HG02798 (cell line): ENCODE results near the gene CAT.

Experiments used
- ATAC-seq: cut with Tn5 transposase; IDR thresholded peaks from one replicate; pipeline ENCODE4 v1.9.1; 2021; ENCODE audit warnings: mild to moderate bottlenecking; ENCODE audit not compliant: unreplicated experiment, poor library complexity

Gene CAT

DNA sequence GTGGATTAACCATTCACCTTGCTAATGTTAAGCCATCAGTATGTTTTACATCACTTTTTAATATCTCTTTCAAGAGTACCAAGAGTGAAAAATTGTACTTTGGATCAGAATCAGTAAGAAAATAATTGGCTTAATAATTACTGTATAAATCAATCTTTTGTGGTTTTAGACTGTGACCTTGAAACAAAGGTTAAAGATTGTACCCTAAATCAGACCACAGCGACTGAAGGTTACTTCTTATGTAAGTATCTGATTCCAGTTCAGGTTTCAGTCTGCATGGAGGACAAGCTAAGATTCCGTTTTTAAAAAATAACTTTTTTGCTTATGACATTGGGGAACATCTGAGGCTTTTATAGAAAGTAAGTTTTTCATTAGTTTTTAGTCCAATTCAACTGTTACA is 18.9 kb downstream of the CAT start:
- ATAC-seq = no peak

DNA sequence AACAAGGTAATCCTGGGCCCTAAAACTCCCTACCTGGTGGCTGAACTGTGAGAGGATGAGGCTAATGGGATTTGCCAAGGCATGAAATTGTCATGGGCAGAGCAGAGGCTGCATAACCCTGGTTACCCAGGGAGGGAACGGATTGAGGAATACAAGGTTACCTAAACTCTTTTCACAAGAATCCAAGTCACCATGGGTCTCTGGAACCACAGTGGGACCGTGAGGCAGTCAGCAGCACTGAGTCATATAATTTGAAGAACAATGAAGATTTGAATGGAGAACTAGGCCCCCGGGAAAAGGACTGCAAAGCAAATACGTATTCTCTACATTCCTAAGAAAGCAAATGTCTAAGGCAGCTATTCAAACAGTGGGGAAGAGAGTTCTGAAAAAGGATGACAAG is 19.8 kb downstream of the CAT start:
- no peak for ATAC-seq

DNA sequence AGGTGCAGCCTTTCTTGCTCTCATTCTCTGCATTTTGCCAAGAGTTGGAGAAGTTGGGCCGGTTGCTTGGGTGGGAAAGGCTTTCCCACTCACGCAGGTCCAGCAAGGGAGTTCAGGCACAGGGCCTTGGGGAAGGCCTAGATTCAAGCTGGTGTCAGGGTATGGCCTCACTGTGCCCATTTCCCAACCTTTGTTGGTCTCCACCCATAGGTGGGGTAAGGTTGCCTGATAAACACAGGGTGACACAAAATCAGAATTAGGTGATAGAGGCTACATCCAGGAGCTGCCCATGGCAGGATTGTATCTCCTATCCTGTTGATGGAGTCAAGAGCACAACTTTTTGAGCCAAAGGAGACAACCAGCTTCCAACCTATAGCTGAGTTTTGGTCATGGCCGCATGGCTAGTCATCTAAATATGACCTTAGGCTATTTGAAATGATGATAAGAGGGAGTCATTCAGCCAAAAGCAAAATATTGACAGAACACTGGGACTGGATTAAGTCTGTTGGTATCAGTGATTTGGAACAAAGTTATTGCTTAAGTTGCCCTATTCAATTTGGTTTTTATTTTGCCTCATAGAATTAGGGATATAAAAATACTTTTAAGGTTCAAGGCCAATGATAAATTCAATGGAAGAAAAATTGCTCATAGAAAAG is 20.9 kb downstream of the CAT start:
- no peak for ATAC-seq

DNA sequence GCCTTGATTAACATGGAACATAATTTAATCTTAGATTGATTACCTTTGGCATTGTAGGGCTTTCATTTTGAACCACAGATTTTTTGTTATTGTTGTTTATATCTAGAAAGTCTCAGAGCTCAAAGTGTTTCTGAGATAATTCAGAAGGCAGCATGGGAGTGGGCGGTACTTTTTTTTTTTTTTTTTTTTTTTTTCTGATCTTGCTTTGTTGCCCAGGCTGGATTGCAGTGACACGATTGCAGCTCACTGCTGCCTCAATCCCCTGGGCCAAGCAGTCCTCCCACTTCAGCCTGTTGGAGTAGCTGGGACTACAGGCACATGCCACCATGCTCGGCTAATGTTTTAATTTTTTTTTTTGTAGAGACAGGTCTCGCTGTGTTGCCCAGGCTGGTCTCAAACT is 21.5 kb downstream of the CAT start:
- ATAC-seq = no peak

DNA sequence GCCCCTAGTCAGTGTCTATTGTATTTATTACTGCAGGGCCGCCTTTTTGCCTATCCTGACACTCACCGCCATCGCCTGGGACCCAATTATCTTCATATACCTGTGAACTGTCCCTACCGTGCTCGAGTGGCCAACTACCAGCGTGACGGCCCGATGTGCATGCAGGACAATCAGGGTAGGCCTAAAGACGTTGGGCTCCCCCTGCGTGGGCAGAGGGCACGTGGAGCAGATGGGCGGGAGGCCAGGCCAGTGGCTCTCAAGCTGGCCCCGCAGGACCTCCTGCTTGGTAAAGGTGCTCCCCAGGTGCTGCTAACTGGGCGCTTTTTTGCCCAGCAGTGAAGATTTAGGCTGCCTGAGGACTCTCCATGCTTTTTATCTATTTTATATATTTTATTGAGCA is 22.5 kb downstream of the CAT start:
- no peak for ATAC-seq

DNA sequence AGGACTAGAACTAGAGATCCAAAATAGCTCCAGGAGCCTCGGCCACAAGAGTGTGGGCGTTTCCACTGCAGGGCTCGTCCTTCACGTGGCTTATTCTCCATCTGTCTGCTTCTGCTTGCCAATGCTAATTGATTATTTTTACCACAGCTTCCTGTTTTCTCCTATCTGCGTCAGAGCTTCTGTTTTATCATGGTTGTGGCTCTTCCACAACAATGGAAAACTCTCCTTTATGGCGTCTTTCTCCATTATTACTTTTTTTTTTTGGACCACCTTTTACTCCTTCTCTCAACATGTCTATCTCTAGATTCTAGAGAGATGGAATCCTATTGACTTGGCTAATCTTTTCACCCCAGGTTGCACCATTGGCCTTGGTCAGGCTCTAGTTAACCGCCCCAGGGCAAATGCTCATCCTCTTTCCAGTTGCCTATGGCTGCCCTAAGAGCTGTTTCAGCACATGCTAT is 25.9 kb downstream of the CAT start:
- ATAC-seq = no peak

DNA sequence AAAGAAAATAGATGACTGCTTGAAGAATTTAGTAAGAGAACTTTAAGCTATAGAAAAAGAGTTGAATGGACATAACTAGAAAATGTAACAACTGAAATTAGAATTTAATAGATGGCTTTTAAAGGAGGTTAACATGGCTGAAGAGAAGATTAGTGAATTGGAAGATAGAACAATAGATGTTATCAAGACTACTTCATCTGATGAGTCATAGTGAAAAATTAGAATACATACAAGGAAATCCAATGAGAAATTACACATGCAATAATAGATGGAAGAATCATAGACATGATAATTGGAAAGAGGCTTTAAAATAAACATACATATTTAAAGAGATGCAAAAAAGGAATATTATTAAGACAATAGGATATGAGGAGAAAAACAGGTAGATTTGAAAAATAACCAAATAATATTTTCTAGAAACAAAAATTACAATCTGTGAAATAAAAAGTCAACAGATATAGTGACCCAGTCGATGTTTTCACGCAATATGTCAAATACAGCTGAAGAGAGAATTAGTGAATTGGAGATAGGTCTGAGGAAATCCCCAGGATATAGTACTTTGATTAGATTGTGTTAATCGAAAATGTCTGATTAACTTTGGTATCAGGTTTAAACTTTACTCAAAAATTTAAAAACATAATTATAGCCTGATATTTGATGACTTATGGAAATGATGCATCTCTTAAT is 28.2 kb downstream of the CAT start:
- no peak for ATAC-seq

DNA sequence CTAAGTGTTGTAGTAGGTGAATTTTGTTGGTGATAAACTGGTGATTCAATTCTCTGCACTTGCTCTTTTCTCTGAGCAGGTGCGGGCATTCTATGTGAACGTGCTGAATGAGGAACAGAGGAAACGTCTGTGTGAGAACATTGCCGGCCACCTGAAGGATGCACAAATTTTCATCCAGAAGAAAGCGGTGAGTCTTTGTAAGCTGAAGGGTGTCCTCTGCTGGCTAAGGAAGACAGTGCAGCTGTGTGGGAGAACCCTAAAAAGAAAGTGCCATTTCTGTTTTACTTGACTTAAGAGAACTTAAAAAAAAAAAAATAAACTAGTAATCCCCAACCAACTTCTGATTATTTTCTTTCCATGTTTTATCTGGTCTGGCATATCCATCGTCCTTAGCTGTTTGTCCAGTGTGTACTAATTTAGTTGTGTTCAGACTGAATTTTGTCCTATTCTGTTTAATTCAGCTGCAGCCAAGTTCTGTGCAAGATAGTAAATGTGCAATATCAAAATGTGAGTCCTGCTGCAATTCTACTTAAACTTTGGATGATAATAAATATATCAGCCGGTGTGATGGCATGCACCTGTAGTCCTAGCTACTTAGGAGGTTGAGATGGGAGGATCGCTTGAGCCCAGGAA is 29.6 kb downstream of the CAT start:
- no peak for ATAC-seq

DNA sequence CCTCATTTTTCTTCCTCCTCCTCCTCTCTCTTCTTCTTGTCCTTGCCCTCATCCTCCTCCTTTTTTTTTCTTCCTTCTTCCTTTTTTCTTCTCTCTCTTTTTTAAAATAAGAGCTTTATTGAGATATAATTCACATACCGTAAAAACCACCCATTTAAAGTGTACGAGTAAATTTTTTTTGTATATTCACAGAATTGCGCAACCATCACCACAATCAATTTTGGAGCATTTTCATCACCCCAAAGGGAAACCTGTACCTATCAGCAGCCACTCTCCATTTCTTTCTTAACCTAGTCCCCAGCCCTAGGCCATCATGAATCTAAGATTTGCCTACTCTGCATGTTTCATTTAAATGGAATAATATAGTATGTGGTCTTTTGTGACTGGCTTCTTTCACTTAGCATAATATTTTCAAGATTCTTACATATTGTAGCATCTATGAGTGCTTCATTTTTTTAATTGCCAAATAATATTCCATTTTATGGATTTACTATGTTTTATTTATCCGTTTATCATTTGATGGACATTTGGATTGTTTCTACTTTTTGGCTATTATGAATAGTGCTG is 35.0 kb downstream of the CAT start:
- no peak for ATAC-seq

DNA sequence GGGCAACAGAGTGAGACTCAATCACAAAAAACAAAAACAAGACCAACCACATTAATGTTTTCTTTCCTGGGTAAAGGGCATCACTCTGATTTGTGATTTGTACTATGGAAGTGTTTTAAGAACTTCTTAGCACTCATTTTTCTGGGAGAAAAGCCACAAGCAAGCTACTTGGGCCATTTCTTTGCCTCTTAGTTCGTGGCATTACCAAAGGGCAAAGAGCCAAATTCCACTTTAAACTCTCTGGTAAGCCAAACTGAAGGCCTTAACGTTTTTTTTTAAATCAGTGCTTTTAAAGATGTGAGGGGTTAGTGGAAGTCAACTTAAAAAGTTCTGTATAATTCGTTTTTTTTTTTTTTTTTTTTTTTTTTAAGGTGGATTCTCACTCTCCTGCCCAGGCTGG is 36.9 kb downstream of the CAT start:
- ATAC-seq = no peak

DNA sequence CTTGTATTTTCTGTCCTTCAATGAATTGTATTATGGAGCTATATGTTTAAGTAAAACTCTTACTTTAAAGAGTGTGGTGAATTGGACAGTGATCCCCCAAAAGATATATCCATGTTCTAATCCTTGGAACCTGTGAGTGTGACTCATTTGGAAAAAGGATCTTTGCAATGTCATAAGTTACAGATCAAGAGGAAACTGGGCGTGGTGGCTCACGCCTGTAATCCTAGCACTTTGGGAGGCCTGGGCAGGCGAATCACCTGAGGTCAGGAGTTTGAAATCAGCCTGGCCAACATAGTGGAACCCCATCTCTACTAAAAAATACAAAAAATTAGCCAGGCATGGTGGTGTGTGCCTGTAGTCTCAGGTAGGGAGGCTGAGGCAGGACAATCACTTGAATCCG is 38.1 kb downstream of the CAT start:
- ATAC-seq = no peak

DNA sequence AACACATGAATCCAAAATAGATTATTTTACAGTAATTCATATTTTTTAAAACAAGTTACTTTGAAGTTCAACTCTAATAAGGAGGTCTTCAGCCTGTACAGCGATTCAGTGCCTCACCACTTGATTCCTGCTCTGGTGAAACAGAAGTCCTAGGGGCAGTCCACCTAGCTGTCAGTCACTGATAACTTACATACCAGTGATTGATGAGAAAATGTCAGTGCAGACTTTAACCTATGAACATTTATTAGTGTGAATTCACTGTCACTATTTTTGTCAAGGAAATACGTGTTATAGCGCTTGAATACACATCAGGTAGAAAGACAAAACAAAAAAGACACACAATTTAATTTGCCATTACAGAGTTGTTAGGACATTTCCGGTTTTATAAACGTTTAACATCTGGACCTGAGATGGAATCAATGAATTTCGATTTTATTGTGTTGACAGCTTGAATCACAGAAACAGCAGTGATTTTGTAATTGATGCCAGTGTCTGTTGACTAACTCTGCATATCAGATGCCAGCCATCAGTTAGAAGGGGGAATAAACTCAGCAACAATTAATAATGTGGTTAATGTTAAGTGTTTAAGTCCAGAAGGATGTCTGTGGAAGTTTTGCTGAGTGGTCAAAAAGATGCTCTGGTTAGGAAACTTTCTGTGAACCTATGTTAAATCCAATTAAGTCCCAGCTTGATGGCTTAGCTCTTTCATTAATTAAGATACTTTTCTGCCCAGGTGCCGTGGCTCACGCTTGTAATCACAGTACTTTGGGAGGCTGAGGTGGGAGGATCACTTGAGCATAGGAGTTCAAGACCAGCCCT is 40.3 kb downstream of the CAT start:
- ATAC-seq = no peak

DNA sequence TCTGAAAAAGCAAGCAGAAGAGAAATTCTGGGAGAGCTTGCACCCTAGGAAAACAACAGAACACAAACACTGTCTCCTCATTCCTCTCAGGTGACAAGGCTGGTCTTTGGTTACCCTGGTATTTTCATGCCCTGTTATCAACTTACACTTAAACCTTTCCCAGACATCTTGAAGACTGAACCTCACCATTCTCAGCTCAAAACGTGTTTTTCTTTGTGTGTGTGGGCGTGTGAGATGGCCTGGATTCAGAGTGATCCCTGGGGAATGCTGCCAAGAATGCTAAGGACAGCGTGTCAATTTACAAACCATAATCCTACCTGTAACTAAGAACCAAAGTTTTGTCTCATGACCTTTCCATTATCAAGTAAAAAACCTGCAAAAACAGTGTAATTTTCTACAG is 41.6 kb downstream of the CAT start:
- ATAC-seq = no peak

DNA sequence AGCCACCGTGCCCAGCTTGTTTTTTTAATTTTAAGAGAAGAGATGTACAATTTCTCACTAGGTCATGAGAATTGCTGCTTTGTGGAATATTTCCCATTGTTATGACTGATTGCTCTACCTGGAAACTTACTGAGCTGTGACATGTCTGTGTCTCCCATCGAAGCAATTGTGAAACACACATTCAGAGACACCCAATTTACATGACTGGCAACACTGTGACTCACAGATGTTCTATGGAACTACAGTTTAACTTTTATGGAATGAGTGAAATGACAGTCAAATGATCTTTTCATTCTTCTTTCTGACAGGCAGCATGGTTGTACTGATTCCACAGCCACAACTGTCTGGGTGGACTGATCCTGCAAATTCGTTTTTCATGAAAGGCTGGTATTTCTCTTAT is 42.6 kb downstream of the CAT start:
- ATAC-seq = no peak

DNA sequence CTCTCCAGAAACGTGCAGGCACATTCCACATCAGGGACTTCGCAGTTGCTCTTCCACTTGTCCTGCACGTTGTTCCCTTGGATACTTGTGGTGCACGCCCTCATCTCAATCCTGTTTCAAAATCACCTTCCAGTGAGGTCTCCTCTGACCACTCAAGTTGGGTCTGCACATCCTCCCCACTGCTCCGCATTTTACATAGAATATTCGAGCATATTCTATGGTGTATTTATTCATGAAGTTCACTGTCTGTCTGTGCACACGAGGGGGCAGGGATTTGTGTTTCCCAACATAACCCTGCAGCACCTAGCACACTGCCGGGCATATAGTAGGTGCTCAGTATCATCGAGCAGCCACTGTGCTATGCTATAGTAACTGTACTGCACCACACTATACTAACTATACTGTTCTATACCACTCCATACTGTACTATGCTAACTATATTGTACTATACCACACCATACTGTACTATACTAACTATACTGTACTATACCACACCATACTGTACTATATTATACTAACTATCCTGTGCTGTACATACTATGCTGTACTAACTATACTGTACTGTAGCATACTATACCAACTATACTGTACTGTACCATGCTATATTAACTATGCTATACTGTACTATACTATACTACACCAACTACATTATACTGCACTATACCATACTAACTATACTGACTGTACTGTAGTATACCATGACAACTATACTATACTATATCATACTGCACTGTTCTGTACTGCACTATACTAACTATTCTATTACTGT is 44.6 kb downstream of the CAT start:
- ATAC-seq = no peak

DNA sequence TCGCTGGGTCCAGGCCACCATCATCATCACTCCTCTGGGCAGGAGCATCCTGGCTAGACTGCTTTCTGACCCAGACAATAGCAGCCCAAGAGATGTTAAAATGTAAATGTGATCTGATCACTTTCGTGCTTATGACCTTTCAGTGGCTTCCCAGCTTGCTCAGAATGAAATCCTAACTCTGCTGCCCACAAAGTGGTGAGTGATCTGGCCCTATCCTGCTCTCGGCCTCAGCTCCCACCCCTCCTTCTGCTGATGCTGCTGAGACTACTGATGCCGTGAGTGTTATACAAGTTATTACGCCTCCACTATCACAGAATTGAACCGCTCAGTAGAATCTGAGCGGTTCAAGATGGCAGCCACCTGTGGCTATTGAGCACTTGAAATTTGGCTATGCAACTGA is 48.7 kb downstream of the CAT start:
- ATAC-seq = peak; percentile 65

DNA sequence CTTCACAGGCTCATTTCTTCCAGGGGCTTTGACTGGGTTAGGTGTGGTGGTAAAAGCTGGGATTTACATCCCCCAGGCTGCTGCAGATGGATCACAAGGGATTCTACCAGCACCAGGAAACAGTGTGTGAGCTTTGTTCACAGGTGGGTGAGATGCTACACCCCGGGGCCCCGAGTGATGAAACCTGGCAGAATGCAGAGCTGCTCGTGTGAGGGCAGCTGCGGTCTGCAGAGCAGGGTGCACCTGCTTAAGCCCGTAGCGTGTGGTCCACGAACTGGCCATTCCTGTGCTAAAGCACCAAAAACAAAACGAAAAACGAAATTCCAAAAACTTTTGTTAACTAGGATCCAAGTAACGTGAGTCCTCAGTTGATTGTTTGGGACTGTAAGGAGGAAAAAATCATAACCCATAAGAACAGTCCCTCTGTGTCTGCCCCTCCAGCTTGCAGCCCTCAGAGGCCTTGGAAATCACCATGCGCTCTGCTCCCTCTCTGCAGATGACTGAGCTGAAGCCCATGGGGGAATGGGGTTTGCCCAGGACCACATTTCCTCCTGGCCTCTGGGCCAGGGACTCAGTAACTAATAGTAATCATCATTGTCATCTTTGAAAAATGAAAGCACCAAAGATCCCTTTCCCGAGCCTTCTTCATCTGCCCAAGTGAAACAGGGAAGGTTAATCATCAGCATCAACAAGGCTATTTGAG is 50.3 kb downstream of the CAT start:
- ATAC-seq = no peak

DNA sequence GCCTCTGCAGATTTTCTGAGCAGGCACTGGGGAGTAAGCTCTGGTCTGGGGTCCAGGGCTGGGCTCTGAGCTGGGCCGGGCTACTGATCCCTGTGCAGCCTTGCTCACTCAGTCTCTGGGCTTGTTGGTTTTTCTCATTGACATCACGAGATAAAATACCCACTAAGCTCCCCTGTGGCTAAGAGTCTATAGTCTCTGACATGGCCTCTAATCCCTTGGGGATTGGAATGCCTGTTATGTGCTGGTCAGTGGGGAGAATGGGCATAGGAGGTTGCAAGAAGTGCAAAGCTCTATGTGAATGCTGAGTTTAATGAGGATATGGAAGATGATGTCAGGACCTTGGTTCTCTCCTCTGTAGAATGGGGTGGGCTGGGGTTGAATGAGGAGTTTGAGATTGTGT is 51.6 kb downstream of the CAT start:
- ATAC-seq = no peak

DNA sequence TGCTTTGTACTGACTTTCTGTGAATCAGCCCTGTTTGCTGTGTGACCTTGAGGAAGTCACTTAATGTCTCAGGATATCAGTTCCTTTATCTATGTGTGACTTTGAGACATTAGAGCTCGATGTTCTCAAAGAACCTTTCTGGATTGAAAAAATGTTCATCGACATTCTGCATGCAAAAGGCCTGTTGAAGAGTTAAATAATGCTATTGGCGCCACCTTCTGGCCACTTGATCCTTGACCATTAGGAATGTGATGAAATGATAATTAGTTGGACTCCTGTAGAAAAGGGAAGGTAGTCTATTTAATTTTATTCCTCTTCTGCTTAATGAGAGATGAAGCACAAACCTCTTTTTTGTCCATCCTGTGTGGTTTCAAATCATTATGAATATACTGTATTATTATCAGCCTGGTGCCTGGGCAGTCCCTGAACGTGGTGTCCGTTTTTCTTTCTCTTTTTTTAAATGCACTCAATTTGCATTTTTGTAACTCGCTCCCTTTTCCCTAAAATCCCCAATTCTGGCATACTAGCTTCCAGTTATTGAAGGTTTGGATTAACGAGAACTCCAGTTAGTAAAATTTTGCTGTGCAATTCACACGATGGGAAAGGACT is 54.2 kb downstream of the CAT start:
- ATAC-seq = no peak
